DND-41 (cell line): ENCODE data around the gene RAB3B.
A peak's percentile ranks its signal among the peaks of the same experiment; 100 is the strongest.

Experiments used
- ATAC-seq: fragments of 200-7000 bp; cut with Tn5 transposase; 3 replicates; pipeline ENCODE4 v1.9.1; 2021; ENCODE audit warnings: low read depth; ENCODE audit not compliant: insufficient read depth
- DNase-seq: peaks from one replicate; pipeline ENCODE4 v3.0.0-alpha.2; 2020
- H2AFZ ChIP-seq: 2 replicates; pipeline ENCODE4 v1.6.0; 2012; ENCODE audit warnings: low read depth, low read length
- H3K27ac ChIP-seq: 2 replicates; pipeline ENCODE4 v1.5.1; 2012; ENCODE audit warnings: low read length, inconsistent platforms
- H3K27me3 ChIP-seq: fragments of 200-600 bp; sonication (generic); 2 replicates; pipeline ENCODE4 v1.6.0; 2012; ENCODE audit warnings: low read length, mild to moderate bottlenecking, inconsistent platforms; ENCODE audit not compliant: insufficient read depth, poor library complexity
- H3K36me3 ChIP-seq: 2 replicates; pipeline ENCODE4 v1.5.1; 2012; ENCODE audit warnings: low read length, inconsistent platforms; ENCODE audit not compliant: insufficient read depth
- H3K4me1 ChIP-seq: 2 replicates; pipeline ENCODE4 v1.5.1; 2012; ENCODE audit warnings: mild to moderate bottlenecking, low read length; ENCODE audit not compliant: insufficient read depth
- H3K4me2 ChIP-seq: 2 replicates; pipeline ENCODE4 v1.6.0; 2012; ENCODE audit warnings: mild to moderate bottlenecking, moderate library complexity, low read length, inconsistent platforms; ENCODE audit not compliant: insufficient read depth
- H3K4me3 ChIP-seq, 2 experiments: fragments of 200-600 bp in 1 of 2; shearing (Covaris generic) in 1 of 2; 2 replicates each; pipeline ENCODE4 v1.5.1; 2012 to 2016; ENCODE audit warnings: inconsistent platforms in 2 of 2, low read length in 2 of 2, mild to moderate bottlenecking in 2 of 2, low read depth in 1 of 2, moderate library complexity in 1 of 2
- H3K79me2 ChIP-seq: 2 replicates; pipeline ENCODE4 v1.6.0; 2012; ENCODE audit warnings: low read length, inconsistent platforms; ENCODE audit not compliant: insufficient read depth
- H3K9ac ChIP-seq: 2 replicates; pipeline ENCODE4 v1.6.0; 2012; ENCODE audit warnings: low read depth, mild to moderate bottlenecking, inconsistent platforms, low read length, moderate library complexity
- H3K9me3 ChIP-seq: 2 replicates; pipeline ENCODE4 v1.5.1; 2012; ENCODE audit warnings: low read length, moderate library complexity, mild to moderate bottlenecking, inconsistent platforms; ENCODE audit not compliant: insufficient read depth, severe bottlenecking
- H4K20me1 ChIP-seq: 2 replicates; pipeline ENCODE4 v1.6.0; 2012; ENCODE audit warnings: low read length; ENCODE audit not compliant: insufficient read depth
- CTCF ChIP-seq: IDR thresholded peaks from 2 replicates; pipeline ENCODE4 v1.5.1; 2012; ENCODE audit warnings: borderline replicate concordance, low read length, moderate library complexity, mild to moderate bottlenecking; ENCODE audit not compliant: poor library complexity, severe bottlenecking; ENCODE audit errors: extremely low read depth
- EZH2 ChIP-seq: IDR thresholded peaks from 3 replicates; pipeline ENCODE4 v1.6.1; 2012; ENCODE audit warnings: borderline replicate concordance, low read depth, mild to moderate bottlenecking, moderate library complexity, low read length, inconsistent platforms; ENCODE audit not compliant: severe bottlenecking

The RAB3B gene

GRCh38 chr1:52003877-52004276, 13.4 kb upstream of the RAB3B start:
- Histone ChIP-seq H3K27ac (no peak overlapping the region), H3K4me3 (no peak overlapping the region), H3K9ac (no peak overlapping the region), H3K27me3 (no peaks in the 10 kb centered on the region), H3K9me3 (no peaks in the 10 kb centered on the region), H3K4me2 (no peak overlapping the region), H3K79me2 (no peaks in the 10 kb centered on the region), H3K4me1 (no peaks in the 10 kb centered on the region), H3K36me3 (no peaks in the 10 kb centered on the region), H2AFZ (no peak overlapping the region), H4K20me1 (no peaks in the 10 kb centered on the region)
- no peak for DNase-seq
- no peak for ATAC-seq
- no peak for TF ChIP-seq EZH2
- no peak for TF ChIP-seq CTCF

GRCh38 chr1:52002038-52002917, 11.8 kb upstream of the RAB3B start:
- peak; percentile 98 for ATAC-seq
- H3K36me3 ChIP-seq, result no peaks in the 10 kb centered on the region

GRCh38 chr1:51998701-51999100, 8.2 kb upstream of the RAB3B start:
- no peak overlapping the region for H3K9ac ChIP-seq
- no peaks in the 10 kb centered on the region for H3K36me3 ChIP-seq
- no peaks in the 10 kb centered on the region for H3K79me2 ChIP-seq
- TF ChIP-seq CTCF (no peak), EZH2 (no peak)
- no peaks in the 10 kb centered on the region for H3K4me1 ChIP-seq
- no peak overlapping the region for H2AFZ ChIP-seq
- peaks cover 5% of the 10 kb centered on the region for H3K27me3 ChIP-seq
- no peaks in the 10 kb centered on the region for H4K20me1 ChIP-seq
- no peak overlapping the region for H3K27ac ChIP-seq
- ATAC-seq (no peak), DNase-seq (no peak)
- H3K9me3 ChIP-seq, result no peaks in the 10 kb centered on the region
- H3K4me3 ChIP-seq, result no peak overlapping the region
- no peak overlapping the region for H3K4me2 ChIP-seq

More at GRCh38 chr1:52002038-52002917, 11.8 kb upstream of the RAB3B start:
- Histone ChIP-seq H3K4me1 (no peaks in the 10 kb centered on the region), H3K27ac (no peak overlapping the region), H3K4me3 (no peak overlapping the region), H2AFZ (no peak overlapping the region), H3K79me2 (no peaks in the 10 kb centered on the region), H3K27me3 (peaks cover 2% of the 10 kb centered on the region), H3K4me2 (no peak overlapping the region), H3K9ac (no peak overlapping the region), H3K9me3 (no peaks in the 10 kb centered on the region), H4K20me1 (no peaks in the 10 kb centered on the region)
- TF ChIP-seq EZH2, result no peak
- peak; percentile 98 for TF ChIP-seq CTCF
- DNase-seq, result peak; percentile 69
